ENCODE results near the gene CLTB.
"Not testable (repeated sequence)": the region's sequence is repeated elsewhere in the genome, so short reads cannot be mapped to it uniquely, and the experiment has no call there.

The CLTB gene

GRCh38 chr5:176426876-176427275, 10.5 kb upstream of the CLTB start:
- DNase-seq, result no peak

GRCh38 chr5:176425791-176426190, 9.5 kb upstream of the CLTB start:
- no peak for DNase-seq

GRCh38 chr5:176425138-176425537, 8.8 kb upstream of the CLTB start:
- no peak for DNase-seq

- no peak for DNase-seq
Measured at GRCh38 chr5:176424181-176424580, 7.8 kb upstream of the CLTB start.

- DNase-seq, result no peak
Measured at GRCh38 chr5:176420972-176421544, 4.7 kb upstream of the CLTB start.

GRCh38 chr5:176420086-176420485, 3.7 kb upstream of the CLTB start:
- DNase-seq, result no peak

- DNase-seq, result no peak
Measured at GRCh38 chr5:176418251-176418650, 1.9 kb upstream of the CLTB start.

GRCh38 chr5:176416965-176417364, 626 bp upstream of the CLTB start:
- no peak for DNase-seq

- no peak for DNase-seq
Measured at GRCh38 chr5:176415240-176415951, 943 bp downstream of the CLTB start.

- no peak for DNase-seq
Measured at GRCh38 chr5:176414704-176415103, 1.6 kb downstream of the CLTB start.

GRCh38 chr5:176413709-176414191, 2.6 kb downstream of the CLTB start:
- no peak for DNase-seq

- no peak for DNase-seq
Measured at GRCh38 chr5:176413255-176413565, 3.1 kb downstream of the CLTB start.

- DNase-seq, result no peak
Measured at GRCh38 chr5:176412517-176413254, 3.7 kb downstream of the CLTB start.

- DNase-seq, result no peak
Measured at GRCh38 chr5:176410486-176411180, 5.7 kb downstream of the CLTB start.

GRCh38 chr5:176409765-176410164, 6.6 kb downstream of the CLTB start:
- no peak for DNase-seq

GRCh38 chr5:176408590-176408989, 7.7 kb downstream of the CLTB start:
- DNase-seq, result no peak

- not testable (repeated sequence) for DNase-seq
Measured at GRCh38 chr5:176408252-176408573, 8.1 kb downstream of the CLTB start.

GRCh38 chr5:176407456-176408251, 8.7 kb downstream of the CLTB start:
- no peak for DNase-seq

- DNase-seq, result no peak
Measured at GRCh38 chr5:176406436-176407052, 9.8 kb downstream of the CLTB start.

- DNase-seq, result no peak
Measured at GRCh38 chr5:176405656-176406435, 10.5 kb downstream of the CLTB start.
